Left ventricle myocardium superior (tissue), 1 donor: Measurements from ENCODE around the gene ATG16L2. TPM values are rescaled to one million over a fixed set of nuclear protein-coding genes. Genes with fewer than 3 reads are reported as not detected.
A peak's percentile ranks its signal among the peaks of the same experiment; 100 is the strongest.
"Not testable (repeated sequence)": the region's sequence is repeated elsewhere in the genome, so short reads cannot be mapped to it uniquely, and the experiment has no call there.

Experiments used
- ATAC-seq: fragments of 200-7000 bp; cut with Tn5 transposase; one replicate; pipeline ENCODE4 v1.9.1; 2020; ENCODE audit warnings: mild to moderate bottlenecking, moderate library complexity
- DNase-seq: peaks from one replicate; pipeline ENCODE4 v3.0.0-alpha.2; 2020
- intact Hi-C: fragments of 100-400 bp; cut with micrococcal nuclease; formaldehyde crosslinking; loops from one replicate; pipeline ENCODE4 v1.11.0; 2022
- total RNA-seq: library from RNA; stranded (reverse); fragmentation: NEBNext Ultra II Directional; extraction: Animal tissue kit (Norgen Biotek cat#: 25700); gene quantifications from one replicate; pipeline ENCODE4 v1.2.1, GENCODE V29; 2021
- donor health status: DM: no; HTN: yes; CAD: no; lungs with severe emphysema.

The ATG16L2 gene
- total RNA-seq, 1 donor from 2014 or later: 16.3 TPM

GRCh38 chr11:72833083-72833733 is 19.0 kb downstream of the ATG16L2 start:
- no peak for ATAC-seq
- DNase-seq: no peak
- intact Hi-C loops: loop anchor here (5.0 to 10.0 kb wide), 2 partner anchors 312 to 344 kb away; partner anchors contain the start of gene FCHSD2

DNA sequence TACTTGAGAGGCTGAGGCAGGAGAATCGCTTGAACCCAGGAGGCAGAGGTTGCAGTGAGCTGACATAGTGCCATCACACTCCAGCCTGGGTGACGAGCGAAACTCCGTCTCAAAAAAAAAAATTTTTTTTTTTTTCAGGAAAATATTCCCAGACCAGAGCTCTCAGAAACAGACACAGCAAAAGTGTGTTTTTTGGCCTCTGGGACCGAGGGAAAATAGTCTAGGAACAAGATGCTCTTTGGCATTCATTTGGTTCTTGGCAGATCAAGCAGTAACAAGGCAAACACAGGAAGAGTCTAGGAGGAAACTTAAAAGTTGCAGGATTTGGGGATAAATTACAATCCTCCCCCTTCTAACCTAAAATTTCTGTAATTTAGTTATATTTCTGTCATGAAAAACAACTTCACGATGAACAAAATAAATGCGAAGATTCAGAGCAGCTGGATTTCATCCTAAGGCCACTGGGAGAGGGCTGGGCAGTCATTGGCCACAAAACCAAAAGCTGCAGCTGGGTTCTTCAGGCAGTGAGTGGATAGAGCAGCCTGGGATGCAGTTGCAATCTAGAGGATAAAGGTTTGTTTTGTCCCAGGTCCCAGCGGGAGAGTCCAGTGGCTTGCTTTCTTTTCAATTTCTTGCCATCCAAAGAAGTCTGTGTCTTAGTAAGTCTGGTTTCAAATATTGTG is 19.7 kb downstream of the ATG16L2 start:
- intact Hi-C loops: loop anchor here (5.0 to 10.0 kb wide), 2 partner anchors 311 to 343 kb away; partner anchors contain the start of gene FCHSD2
- peak; percentile 56 for ATAC-seq
- DNase-seq: no peak

DNA sequence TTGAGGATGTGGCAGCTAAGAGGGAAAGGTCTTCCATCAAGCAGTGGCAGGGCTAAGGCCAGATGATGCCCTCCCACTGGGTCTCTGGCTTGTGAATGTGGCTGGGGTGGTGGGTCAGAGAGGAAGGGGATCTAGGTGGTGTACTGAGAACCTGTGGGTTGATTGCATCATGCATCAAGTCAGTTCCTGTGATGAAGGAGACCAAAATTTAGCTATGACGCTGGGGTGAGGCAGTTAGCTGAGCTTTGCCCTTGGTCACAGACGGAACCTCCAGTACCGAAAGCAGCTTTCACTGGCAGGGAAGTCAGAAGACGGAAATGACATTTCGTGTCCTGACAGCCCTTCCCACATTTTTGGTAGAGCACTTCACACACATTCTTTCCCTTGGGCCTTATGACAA is 20.7 kb downstream of the ATG16L2 start:
- intact Hi-C loops: loop anchor here (5.0 to 10.0 kb wide), 2 partner anchors 310 to 342 kb away; partner anchors contain the start of gene FCHSD2
- ATAC-seq (peak; percentile 36), DNase-seq (no peak)

GRCh38 chr11:72836111-72836510 is 21.9 kb downstream of the ATG16L2 start:
- peak; percentile 41 for ATAC-seq
- peak; percentile 87 for DNase-seq
- intact Hi-C loops: loop anchor here (10.0 kb wide), 1 partner anchor 309 kb away; the partner anchor contains the start of gene FCHSD2

- no peak for DNase-seq
- ATAC-seq: no peak
- intact Hi-C loops: loop anchor here (10.0 kb wide), 1 partner anchor 306 kb away; the partner anchor contains the start of gene FCHSD2
Measured at GRCh38 chr11:72838691-72839305, 24.6 kb downstream of the ATG16L2 start.

GRCh38 chr11:72840780-72841179 is 26.6 kb downstream of the ATG16L2 start:
- ATAC-seq: no peak
- intact Hi-C loops: no loop called here
- DNase-seq: no peak

DNA sequence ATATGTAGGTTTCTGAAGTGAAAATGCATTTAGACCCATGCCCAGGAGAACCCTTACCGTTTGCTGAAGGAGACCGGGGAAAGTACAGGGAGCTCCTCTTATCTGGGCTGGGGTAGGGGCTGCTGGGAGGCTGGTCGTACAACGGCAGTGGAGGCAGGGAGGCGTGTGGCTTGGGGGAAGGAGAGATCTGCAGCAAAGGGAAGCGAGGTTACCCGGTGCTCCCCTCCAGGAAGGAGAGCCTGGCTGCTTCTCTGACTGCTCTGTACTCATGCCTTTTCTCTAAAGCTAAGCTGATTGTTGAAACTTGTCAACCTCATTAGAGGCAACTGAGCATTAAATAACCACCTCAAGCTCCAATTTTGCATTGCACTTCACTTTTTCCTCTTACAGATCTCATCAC is 27.2 kb downstream of the ATG16L2 start:
- intact Hi-C loops: no loop called here
- no peak for ATAC-seq
- DNase-seq: no peak

DNA sequence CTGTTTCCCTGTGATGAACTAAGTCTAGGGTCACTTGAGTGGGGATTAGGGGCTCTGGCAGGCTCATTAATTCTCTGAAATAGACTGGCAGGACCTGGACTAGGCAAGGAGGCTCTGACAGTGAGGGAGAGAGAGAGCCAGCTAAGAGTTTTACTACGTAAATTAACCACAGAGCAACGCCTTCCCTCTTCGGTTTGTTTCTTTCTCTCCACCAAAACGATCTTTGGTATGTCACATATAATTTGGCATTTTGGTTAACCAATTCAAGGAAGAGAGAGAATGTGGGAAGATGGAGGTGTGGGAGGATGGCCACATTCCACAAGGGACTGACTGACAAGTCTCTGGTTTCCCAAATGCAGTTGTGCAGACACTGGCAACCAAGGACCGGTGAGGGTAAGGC is 27.9 kb downstream of the ATG16L2 start:
- intact Hi-C loops: no loop called here
- ATAC-seq: no peak
- no peak for DNase-seq

- intact Hi-C loops: no loop called here
- ATAC-seq (peak; percentile 57), DNase-seq (no peak)
Measured at GRCh38 chr11:72842653-72843330, 28.6 kb downstream of the ATG16L2 start.

DNA sequence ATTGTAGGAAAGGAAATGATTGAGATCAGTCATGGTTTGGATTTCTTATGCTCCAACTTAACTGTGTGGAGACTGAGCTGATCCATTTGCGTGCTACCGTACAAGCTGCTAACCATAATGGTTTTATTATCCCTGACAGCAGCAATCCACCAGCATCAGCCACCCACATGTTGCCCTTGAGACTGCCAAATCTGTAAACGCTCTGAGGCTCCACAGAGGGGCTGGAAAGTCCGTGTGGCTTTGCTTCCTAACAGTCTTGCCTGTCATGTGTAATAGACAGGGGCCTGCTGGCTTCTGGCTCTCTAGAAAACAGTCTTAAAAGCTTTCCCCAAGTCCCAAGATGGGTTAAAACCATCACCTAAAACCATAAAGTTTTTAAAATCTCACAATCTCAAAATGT is 30.1 kb downstream of the ATG16L2 start:
- intact Hi-C loops: no loop called here
- ATAC-seq: peak; percentile 82
- DNase-seq: no peak

GRCh38 chr11:72848846-72849466 is 34.7 kb downstream of the ATG16L2 start:
- ATAC-seq: peak; percentile 53
- DNase-seq: peak; percentile 35
- intact Hi-C loops: no loop called here

DNA sequence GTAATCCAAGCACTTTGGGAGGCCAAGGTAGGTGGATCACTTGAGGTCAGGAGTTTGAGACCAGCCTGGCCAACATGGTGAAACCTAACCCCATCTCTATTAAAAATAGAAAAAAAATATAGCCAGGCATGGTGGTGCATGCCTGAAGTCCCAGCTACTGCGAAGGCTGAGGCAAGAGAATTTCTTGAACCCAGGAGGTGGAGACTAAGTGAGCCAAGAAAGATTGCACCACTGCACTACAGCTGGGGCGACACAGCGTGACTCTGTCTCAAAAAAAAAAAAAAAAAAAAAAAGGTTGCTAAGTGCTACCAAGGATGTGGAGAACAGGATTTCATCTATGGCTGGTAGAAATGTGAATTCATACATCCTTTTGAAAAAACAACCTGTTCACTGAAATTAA is 36.6 kb downstream of the ATG16L2 start:
- no peak for DNase-seq
- ATAC-seq: peak; percentile 57
- intact Hi-C loops: no loop called here

DNA sequence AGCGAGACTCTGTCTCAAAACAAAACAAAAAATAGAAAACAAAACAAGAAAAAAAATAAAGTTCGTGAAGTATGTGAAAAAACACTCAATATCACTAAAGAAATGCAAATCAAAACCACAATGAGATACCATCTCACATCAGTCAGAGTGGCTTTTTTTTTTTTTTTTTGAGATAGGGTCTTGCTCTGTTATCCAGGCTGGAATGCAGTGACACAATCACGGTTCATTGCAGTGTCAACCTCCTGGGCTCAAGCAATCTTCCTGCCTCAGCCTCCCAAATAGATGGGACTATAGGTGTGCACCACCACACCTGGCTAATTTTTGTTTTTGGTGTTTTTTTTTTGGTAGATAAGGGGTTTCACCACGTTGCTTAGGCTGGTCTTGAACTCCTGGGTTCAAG is 37.5 kb downstream of the ATG16L2 start:
- DNase-seq: no peak
- intact Hi-C loops: no loop called here
- no peak for ATAC-seq

GRCh38 chr11:72856065-72856464 is 41.9 kb downstream of the ATG16L2 start:
- ATAC-seq (peak; percentile 92), DNase-seq (peak; percentile 36)
- intact Hi-C loops: no loop called here

DNA sequence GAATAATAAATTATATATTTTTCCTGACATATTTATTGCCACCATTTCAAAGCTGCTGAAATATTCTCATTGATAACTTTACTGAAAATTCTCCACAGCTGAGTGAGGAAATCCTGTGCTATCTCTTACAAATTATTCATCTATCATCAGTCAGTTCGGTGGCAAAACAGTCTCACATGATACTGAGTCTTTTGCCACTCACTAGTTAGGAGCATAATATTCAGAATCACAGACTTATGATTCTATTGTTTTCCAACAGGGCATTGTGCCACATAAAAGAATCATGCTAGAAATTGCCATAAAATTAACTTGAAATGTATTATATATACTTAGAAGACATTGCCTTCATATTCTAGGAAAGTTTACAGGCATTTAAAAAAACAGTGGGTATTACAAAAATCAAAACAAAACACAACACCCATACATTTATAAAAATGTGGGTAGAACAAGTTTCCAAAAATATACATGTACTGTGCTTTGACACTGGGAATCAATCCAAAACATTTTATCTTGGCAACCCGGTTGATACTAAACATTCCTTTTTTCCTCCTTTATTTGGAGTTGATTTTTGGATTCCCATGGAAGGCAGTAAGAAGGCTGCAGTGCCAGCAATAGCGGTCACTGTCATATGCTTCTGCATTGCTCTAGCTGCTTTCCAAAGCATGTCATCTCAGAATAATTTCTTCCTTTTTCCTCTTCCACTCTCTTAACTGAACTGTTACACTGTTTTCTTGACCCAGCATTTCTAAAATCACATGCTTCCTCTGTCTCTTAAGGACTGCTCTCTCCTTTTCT is 42.5 kb downstream of the ATG16L2 start:
- intact Hi-C loops: no loop called here
- ATAC-seq (peak; percentile 57), DNase-seq (no peak)

- not testable (repeated sequence) for ATAC-seq
Measured at GRCh38 chr11:72858267-72858666, 44.1 kb downstream of the ATG16L2 start.

GRCh38 chr11:72859126-72859525 is 44.9 kb downstream of the ATG16L2 start:
- intact Hi-C loops: no loop called here
- DNase-seq: no peak
- no peak for ATAC-seq

More at GRCh38 chr11:72858267-72858666, 44.1 kb downstream of the ATG16L2 start:
- intact Hi-C loops, DNase-seq: not testable (repeated sequence)

DNA sequence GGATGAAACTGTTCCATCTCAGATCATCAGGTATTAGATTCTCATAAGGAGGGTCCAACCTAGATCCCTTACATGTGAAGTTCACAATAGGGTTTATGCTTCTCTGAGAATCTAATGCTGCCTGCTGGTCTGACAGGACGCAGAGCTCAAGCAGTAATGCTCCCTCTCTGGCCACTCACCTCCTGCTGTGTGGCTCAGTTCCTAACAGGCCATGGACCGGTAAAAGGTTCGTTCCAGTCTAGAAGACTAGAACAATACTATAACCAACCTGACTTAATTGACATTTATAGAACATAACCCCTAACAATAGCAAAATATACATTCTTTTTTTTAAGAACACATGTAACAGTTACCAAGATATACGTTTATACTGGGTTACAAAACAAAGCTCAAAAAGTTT is 45.8 kb downstream of the ATG16L2 start:
- intact Hi-C loops: no loop called here
- DNase-seq (no peak), ATAC-seq (no peak)
